NCI-H2196 (cell line): ENCODE measurements around the gene VEGFA.
A peak's percentile ranks its signal among the peaks of the same experiment; 100 is the strongest.

Experiments
- DNase-seq: peaks from one replicate; lab custom pipeline; 2025; ENCODE audit not compliant: unreplicated experiment; lab: John Stamatoyannopoulos, UW

VEGFA gene

GRCh38 chr6:43759136-43759906 is 10.7 kb upstream of the VEGFA start:
- DNase-seq = no peak

- DNase-seq = no peak
Observed at GRCh38 chr6:43759907-43760206, 10.2 kb upstream of the VEGFA start.

- no peak for DNase-seq
Observed at GRCh38 chr6:43760210-43761168, 9.5 kb upstream of the VEGFA start.

GRCh38 chr6:43761666-43762409 is 8.2 kb upstream of the VEGFA start:
- no peak for DNase-seq

GRCh38 chr6:43762410-43762768 is 7.6 kb upstream of the VEGFA start:
- DNase-seq = no peak

GRCh38 chr6:43762966-43763695 is 6.9 kb upstream of the VEGFA start:
- DNase-seq = no peak

- DNase-seq = no peak
Observed at GRCh38 chr6:43763812-43764522, 6.0 kb upstream of the VEGFA start.

- no peak for DNase-seq
Observed at GRCh38 chr6:43764772-43765171, 5.2 kb upstream of the VEGFA start.

GRCh38 chr6:43765776-43766499 is 4.1 kb upstream of the VEGFA start:
- DNase-seq = no peak

GRCh38 chr6:43766500-43766853 is 3.5 kb upstream of the VEGFA start:
- DNase-seq = no peak

- DNase-seq = no peak
Observed at GRCh38 chr6:43766964-43767461, 3.0 kb upstream of the VEGFA start.

- DNase-seq = no peak
Observed at GRCh38 chr6:43767553-43768505, 2.2 kb upstream of the VEGFA start.

- DNase-seq = no peak
Observed at GRCh38 chr6:43768506-43768860, 1.5 kb upstream of the VEGFA start.

GRCh38 chr6:43768983-43769525 is 957 bp upstream of the VEGFA start:
- DNase-seq = no peak

- peak; percentile 36 for DNase-seq
Observed at GRCh38 chr6:43770372-43771209, 580 bp downstream of the VEGFA start.

- DNase-seq = peak; percentile 24
Observed at GRCh38 chr6:43771210-43771857, 1.3 kb downstream of the VEGFA start.
